NCI-H446 treated with DMSO at 0.1 percent for 48 hours (cell line): ENCODE measurements around the gene MED12.

ENCODE experiments used
- DNase-seq: peaks from one replicate; lab custom pipeline; 2025; lab: John Stamatoyannopoulos, UW

MED12 gene

DNA sequence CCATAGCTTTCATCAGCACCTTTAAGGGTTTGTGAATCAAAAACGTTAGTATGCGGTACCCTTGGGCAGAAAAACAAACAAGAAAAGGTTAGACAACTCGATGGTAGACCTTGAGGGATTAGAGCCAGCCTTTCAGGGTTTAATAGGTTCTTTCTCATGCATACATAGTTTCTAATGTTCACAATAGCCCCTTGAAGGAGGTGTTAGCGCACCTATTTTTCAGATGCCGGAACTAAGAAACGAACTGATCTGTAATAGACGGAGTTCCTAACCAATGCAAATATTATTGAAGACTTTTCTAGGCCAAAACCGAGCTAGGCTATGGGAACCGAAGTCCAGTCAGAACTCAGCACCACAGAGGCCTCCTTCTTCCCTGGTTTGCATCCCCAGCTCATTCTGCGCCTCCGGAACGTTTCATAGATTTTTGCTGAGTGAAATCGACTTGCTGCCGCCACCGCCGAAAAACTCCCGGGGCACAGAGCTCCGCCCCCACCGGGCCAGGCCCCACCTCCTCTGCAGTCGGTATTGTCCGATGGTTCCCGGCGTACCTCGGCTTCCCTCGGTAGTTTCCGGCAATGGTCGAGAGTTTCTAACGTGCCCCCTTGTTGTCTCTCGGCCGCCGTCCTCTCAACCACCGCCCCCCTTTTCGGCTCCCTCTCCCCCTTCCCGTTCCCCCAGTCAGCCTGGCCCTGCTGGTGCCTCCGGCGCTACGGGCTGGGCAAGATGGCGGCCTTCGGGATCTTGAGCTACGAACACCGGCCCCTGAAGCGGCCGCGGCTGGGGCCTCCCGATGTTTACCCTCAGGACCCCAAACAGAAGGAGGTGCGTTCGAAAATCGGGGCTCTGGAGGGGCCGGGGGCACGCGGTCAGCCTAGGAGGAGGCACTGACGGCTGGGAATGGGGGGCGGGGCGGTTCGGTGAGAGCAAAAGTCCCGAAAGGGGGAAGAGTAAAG is at the start of gene MED12:
TSS of gene MED12 (plus strand) at position 565 of the 953 bp plus-strand sequence. CDS start at position 724, 159 bp downstream.
- DNase-seq: peak; percentile 44

DNA sequence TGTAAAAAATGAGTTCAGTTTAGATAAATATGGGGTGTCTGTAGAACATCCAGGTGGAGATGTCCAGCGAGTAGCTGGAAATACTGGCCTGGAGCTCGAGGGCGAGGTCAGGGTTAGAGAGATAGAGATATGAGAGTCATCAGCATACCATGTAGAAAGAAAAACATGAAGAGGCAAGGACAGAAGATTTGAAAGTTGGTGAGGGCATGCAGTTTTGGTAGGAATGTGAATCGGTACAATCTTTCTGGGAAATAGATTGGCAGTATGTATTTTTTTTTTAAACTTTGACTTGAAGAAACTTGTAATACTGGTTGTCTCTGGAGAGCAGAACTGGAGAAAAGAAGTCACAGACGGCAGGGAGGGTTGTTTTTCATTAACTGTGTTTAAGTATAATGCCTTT is 47.9 kb upstream of the MED12 start:
- DNase-seq: no peak

DNA sequence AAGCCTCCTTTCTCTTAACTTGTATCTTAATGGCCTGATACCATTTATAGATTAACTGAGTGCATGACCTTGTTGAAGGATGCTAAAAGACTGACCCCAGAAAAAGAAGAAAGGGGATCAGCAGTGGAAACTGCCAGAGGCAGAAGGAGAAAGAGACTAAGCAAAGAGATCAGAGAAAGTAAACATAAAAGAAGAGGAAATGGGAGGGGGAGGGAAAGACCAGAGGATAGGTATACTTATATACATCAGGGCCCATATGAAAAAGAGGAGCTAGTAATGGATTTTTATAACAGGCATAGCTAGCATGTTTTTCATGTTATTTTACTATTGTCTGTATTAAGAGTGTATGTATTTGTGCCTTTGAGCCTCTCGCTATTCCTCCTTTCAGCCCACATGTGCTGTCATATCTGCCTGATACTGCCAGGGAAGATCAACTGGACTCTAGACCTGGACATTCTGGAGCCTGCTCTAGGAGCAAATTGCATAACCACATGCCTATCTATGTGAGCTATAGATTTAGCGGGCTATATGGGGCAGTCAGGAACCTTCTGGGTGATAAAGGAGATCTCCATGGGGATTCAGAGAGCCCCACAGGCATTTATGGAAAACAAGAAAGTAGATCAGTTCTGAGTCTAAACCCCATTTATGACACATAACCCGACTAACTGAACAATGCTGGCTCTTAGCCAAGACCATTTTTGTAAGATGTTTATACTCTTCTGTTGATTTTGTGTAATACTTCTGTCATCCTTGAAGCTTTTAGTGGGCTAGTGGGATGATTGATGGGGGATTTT is 36.9 kb upstream of the MED12 start:
- no peak for DNase-seq

DNA sequence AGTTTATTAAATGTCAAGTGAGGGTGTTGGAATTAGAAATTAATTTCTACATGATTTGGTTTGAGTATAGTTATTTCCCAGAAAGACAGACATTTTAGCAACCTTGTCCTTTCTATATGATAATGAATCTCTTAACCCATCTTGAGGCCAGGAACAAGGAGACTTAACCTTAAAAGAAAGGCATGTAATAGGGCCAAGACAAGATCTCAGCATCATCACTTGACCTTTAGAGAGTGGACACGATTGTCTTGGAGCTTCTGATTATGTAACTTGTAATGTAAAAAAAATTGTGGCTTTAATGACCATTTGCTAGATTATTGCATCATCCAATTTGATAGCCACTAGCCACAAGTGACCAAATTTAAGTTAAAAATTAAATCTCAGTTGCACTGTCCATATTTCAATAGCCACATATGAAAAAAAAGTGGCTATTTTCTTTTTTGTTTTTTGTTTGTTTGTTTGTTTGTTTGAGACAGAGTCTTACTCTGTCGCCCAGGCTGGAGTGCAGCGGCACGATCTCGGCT is 36.2 kb upstream of the MED12 start:
- no peak for DNase-seq

- no peak for DNase-seq
Measured at GRCh38 chrX:71082822-71083221, 35.6 kb upstream of the MED12 start.

DNA sequence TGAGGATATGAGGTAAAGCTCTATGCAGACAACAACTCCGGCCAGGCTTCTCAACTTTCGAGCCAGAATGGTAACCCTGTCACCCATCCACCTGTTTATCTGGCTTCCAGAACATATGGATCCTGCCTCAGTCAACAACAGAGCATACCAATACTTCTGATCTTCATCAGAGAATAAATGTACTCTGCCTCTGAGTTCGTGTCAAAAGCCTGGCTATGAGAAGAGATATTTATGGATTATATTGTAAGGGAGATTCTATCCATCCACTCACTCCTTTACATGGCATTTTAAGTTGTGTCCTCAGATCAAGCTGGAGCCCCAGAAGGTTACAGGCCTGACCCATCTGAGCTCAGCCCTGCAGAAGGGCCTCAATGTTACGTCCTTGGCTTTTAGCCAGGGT is 32.5 kb upstream of the MED12 start:
- DNase-seq: no peak

DNA sequence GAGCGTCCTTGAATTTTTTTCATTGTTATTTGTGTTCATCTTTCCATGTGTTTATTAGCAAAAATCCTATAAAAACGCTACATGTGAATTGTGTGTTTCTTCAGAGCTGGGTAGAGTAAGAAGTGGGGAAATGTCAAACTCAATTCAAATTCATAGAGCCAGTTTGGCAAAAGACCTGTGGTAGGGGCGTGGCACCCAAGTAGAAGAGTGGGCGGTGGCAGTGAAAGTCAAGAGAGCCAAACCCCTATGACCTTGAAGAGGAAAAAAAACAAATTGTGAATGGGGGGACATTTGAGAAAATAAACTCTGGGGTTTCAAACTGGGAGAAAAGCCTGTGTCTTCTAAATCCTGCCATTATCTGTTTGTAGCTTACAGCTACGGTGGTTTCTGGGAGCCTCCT is 27.1 kb upstream of the MED12 start:
- no peak for DNase-seq

DNA sequence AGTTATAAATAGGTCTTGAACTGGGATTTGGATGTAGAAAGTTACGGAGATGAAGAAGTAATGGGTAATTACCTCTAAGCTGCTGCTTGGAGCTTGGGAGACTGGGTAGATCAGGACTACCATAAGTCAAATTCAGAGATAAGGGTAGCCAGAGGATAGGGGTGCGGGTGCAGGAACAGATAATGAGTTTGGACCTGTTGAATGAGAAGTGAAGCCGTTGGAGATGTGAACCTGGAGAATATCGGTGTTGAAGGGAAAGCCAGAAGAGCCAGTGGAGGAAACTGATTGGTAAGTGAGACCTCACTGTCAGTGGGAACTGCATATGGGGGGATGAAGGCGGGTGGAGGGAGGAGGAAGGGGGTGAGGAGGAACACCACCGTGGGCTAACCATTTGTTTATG is 23.4 kb upstream of the MED12 start:
- no peak for DNase-seq

GRCh38 chrX:71095555-71095980 is 22.8 kb upstream of the MED12 start, which contains the start of gene FOXO4:
Gene FOXO4 (plus strand): TSS chrX:71095851. CDS start chrX:71096529, 678 bp downstream.
- DNase-seq: peak; percentile 58

GRCh38 chrX:71095981-71096759 is 22.2 kb upstream of the MED12 start:
- DNase-seq: no peak

- no peak for DNase-seq
Measured at GRCh38 chrX:71096760-71097032, 21.7 kb upstream of the MED12 start.

DNA sequence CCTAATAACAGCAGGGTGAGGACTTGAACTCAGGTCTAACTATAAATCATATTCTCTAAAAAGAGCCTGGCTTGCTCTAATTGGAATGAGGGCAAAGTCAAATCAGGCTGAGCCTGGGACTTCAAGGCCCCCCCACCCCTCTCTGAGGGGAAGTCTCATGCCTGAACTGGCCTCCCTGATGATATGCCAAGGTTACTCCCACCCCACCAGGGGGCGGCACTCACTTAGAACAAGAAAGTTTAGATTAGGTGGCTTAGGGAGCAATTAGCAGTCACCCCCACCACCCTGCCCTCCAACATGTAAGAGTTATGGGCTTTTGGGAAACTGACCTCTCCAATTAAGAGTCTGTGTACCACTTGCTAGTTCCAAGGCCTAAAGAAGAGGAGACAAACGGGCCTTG is 20.1 kb upstream of the MED12 start:
- DNase-seq: no peak

GRCh38 chrX:71098951-71099506 is 19.4 kb upstream of the MED12 start:
- no peak for DNase-seq

DNA sequence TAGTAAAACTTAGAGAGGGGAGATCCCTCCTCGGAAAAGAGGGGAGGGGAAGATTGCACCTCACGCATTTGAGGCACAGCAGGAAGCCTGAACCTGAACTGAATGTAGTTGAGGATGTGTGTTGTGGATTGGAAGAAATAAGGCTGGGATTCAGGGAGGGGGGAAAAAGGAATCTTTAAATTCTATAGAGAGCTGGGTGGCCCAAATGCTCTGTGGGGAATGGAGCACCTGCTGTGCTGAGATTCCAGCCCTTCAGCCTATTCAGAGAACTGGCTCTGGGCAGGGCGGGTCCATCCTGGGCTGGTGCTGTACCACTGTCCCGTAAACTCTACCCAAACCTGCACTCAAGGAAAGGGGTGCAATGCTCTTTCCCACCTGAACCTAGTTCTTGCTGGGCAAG is 18.7 kb upstream of the MED12 start:
- DNase-seq: no peak

GRCh38 chrX:71100581-71101505 is 17.6 kb upstream of the MED12 start:
- no peak for DNase-seq

DNA sequence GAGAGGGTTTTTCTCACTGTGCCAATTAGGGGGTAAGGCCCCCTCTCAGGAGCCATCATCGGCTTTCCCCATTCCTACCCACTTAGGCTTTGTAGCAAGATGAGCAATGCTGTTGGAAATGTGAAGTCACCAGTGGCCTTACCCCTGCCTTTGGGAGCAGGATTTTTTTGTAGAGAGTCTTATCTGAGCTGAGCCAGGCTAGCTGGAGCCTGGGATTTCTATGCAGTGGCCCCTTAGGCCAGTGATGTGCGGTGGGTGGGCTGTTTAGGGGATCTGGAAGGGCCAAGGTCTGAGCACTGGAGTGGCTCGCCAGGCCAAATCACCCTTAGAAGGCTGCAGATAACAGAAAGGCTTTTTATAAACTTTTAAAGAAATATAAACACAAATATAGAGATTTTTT is 16.1 kb upstream of the MED12 start:
- no peak for DNase-seq

DNA sequence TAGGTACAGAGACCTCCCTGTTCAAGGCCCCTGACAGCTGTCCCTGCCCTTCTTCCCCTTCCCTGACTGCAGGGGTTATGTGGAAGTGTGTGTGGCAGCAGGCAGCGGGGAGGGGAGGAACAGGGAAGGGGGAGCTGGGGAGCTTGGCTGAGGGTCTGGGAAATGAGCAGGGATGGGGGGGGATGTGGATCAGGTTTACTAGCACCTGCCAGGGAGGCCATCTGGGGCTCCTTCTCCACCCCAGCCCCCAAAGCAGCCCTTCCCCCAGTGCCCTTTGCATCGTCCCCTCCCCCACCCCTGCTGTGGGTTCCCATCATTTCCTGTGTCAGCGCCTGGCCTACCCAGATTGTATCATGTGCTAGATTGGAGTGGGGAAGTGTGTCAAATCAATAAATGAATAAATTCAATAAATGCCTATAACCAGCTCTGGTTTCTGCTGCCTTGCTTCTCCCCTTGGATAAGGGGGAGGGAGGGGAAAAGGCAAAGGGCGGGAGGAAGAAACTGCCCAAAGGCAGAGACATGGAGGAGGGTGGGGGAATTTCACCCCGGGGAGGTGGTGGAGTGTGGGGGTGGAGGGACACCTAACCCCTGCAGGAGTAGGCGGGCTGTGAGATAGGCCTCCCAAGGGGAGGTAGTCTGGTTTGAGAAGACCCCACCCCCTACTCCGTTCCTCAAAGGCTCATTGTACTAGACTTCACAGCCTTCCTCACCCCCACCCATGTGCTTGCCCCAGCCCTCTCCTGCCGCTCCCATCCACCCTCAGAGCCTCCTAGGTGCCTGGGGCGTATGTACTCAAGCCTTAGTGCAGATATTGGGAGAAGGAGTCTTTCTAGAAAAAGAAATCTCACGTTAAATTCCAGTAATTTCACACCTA is 15.0 kb upstream of the MED12 start:
- DNase-seq: no peak

DNA sequence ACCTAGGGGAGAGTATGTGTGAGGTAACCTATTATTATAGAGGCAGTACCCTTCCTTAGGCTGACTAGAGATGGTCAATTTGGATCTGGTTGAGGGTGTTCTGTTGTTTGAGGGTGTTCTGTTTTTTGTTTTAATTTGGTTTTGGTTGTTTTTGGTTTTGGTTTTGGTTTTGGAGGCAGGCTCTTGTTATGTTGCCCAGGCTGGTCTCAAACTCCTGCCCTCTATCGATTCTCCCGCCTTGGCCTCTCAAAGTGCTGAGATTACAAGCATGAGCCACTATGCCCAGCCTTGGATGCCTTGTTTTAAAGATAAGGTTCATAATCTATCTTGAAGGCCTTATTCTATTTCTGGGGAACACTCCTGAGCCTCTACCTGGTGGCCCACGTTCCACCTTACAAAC is 12.8 kb upstream of the MED12 start:
- no peak for DNase-seq

- DNase-seq: no peak
Measured at GRCh38 chrX:71106427-71106826, 12.0 kb upstream of the MED12 start, which contains the start of gene CXorf65. Gene CXorf65 (minus strand): TSS chrX:71106740. CDS start chrX:71106556, 184 bp downstream.

- no peak for DNase-seq
Measured at GRCh38 chrX:71107245-71107644, 11.2 kb upstream of the MED12 start.
